ENCODE results near the gene CREB3L4. TPM values are rescaled to one million over a fixed set of nuclear protein-coding genes. Genes with fewer than 3 reads are reported as not detected.

The CREB3L4 gene
- total and polyA plus RNA-seq, 2 donors (not counting 1 experiment from before 2014, with no cell fraction given) = 3.7 to 6.4 TPM

DNA sequence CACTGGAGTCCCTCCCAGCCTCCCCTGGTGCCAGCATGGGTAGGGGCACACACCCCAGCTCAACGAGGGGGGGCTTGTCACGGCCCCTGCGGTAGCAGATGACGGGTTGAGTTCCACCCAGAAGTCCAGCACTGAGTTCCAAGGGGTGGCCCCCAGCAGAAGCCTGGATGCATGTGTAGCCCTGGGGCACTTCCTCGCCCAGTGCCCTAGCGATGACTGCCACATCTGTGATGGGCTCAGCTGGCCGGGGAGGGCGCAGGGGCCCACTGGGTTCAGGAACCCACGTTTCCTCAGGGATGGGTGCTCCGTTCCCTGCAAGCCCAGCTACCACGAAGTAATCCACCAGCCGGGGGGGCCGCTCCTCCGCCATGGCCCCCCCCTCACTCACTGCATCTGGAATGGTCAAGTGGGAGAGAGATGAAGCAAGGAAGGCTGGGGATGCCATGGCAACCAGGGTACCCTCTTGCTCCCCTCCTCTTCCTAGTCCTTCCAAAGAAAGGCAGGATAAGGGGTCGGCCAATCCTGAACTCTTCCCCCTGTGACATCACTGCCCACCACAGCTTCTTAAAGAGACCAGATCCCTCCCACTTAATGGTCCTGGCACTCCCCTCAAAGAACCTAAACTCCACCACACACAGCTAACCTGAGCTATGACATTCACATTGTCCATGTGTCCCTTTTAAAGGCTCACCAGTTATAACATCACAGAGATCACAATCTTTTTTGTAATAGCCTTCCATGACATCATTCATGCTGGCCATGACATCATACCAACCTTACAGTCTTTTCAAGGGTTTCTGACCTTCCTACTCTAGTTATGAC is 23.5 kb upstream of the CREB3L4 start:
- H3K36me3 ChIP-seq (ENCODE audit: control insufficient read depth, insufficient read depth, low read length) = peaks cover 18% of the 10 kb centered on the region
- H3K4me1 ChIP-seq (ENCODE audit: control insufficient read depth, extremely low read depth, insufficient read depth, low read length) = peaks cover 4% of the 10 kb centered on the region
- no peaks in the 10 kb centered on the region for H3K27me3 ChIP-seq (ENCODE audit: control insufficient read depth, insufficient read depth, low read length)
- H4K20me1 ChIP-seq (ENCODE audit: control insufficient read depth, extremely low read depth, insufficient read depth, low read length) = no peaks in the 10 kb centered on the region
- H3K9ac ChIP-seq (ENCODE audit: insufficient read depth, low read length) = no peak overlapping the region
- TF ChIP-seq, protein P1, sequence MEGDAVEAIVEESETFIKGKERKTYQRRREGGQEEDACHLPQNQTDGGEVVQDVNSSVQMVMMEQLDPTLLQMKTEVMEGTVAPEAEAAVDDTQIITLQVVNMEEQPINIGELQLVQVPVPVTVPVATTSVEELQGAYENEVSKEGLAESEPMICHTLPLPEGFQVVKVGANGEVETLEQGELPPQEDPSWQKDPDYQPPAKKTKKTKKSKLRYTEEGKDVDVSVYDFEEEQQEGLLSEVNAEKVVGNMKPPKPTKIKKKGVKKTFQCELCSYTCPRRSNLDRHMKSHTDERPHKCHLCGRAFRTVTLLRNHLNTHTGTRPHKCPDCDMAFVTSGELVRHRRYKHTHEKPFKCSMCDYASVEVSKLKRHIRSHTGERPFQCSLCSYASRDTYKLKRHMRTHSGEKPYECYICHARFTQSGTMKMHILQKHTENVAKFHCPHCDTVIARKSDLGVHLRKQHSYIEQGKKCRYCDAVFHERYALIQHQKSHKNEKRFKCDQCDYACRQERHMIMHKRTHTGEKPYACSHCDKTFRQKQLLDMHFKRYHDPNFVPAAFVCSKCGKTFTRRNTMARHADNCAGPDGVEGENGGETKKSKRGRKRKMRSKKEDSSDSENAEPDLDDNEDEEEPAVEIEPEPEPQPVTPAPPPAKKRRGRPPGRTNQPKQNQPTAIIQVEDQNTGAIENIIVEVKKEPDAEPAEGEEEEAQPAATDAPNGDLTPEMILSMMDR (conservative IDR thresholded peaks at IDR 0.05 in 1 of 2, IDR thresholded peaks at IDR 0.05 in 1 of 2; ENCODE audit: low read depth in 1 of 2, low read length in 2 of 2) = no peak
- no peak for TF ChIP-seq EZH2 (IDR thresholded peaks at IDR 0.05; ENCODE audit: low read length, missing control alignments)
- H3K9me3 ChIP-seq (ENCODE audit: control insufficient read depth, insufficient read depth, low read depth, low read length) = no peaks in the 10 kb centered on the region
- no peak overlapping the region for H3K4me2 ChIP-seq (ENCODE audit: extremely low read depth, insufficient read depth, low read length)
- H3K27ac ChIP-seq (ENCODE audit: insufficient read depth, low read length) = peak overlapping the region; percentile 94
- no peak overlapping the region for H3K4me3 ChIP-seq (replicated peaks in 1 of 4; ENCODE audit: control extremely low read depth in 1 of 4, insufficient read depth in 1 of 4, low read depth in 3 of 4, low read length in 4 of 4)
- no peak overlapping the region for H2AFZ ChIP-seq (ENCODE audit: low read length)
- peaks cover 15% of the 10 kb centered on the region for H3K79me2 ChIP-seq (ENCODE audit: control insufficient read depth, insufficient read depth, low read length)
- DNase-seq (ENCODE audit: low read depth in 2 of 2) = no peak

DNA sequence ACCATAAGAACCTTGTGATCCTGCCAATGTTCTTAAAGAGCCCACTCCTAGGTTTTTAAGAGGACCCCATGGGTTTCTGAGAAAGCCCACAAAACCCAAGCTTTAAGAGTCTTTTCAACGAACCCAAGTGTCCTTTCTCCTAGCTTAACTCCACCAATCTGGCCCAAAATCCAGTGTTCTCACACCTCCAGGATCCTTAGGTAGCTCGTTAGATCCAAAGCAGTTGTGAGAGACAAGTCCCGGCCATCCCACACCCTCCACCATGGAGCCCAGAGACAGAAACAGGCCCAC is 22.9 kb upstream of the CREB3L4 start:
- H3K9me3 ChIP-seq (ENCODE audit: control insufficient read depth, insufficient read depth, low read depth, low read length) = no peaks in the 10 kb centered on the region
- no peak for TF ChIP-seq EZH2 (IDR thresholded peaks at IDR 0.05; ENCODE audit: low read length, missing control alignments)
- TF ChIP-seq, protein P1 (conservative IDR thresholded peaks at IDR 0.05 in 1 of 2, IDR thresholded peaks at IDR 0.05 in 1 of 2; ENCODE audit: low read depth in 1 of 2, low read length in 2 of 2) = no peak
- no peak overlapping the region for H2AFZ ChIP-seq (ENCODE audit: low read length)
- peak overlapping the region; percentile 99 for H3K4me2 ChIP-seq (ENCODE audit: extremely low read depth, insufficient read depth, low read length)
- H3K4me1 ChIP-seq (ENCODE audit: control insufficient read depth, extremely low read depth, insufficient read depth, low read length) = peaks cover 4% of the 10 kb centered on the region
- H3K79me2 ChIP-seq (ENCODE audit: control insufficient read depth, insufficient read depth, low read length) = peaks cover 15% of the 10 kb centered on the region
- peaks cover 16% of the 10 kb centered on the region for H3K36me3 ChIP-seq (ENCODE audit: control insufficient read depth, insufficient read depth, low read length)
- no peaks in the 10 kb centered on the region for H4K20me1 ChIP-seq (ENCODE audit: control insufficient read depth, extremely low read depth, insufficient read depth, low read length)
- no peak overlapping the region for H3K9ac ChIP-seq (ENCODE audit: insufficient read depth, low read length)
- H3K4me3 ChIP-seq (replicated peaks in 1 of 4; ENCODE audit: control extremely low read depth in 1 of 4, insufficient read depth in 1 of 4, low read depth in 3 of 4, low read length in 4 of 4) = peak overlapping the region; percentile 8 to 91 (median 74)
- no peaks in the 10 kb centered on the region for H3K27me3 ChIP-seq (ENCODE audit: control insufficient read depth, insufficient read depth, low read length)
- peak overlapping the region; percentile 94 for H3K27ac ChIP-seq (ENCODE audit: insufficient read depth, low read length)
- no peak for DNase-seq (ENCODE audit: low read depth in 2 of 2)

DNA sequence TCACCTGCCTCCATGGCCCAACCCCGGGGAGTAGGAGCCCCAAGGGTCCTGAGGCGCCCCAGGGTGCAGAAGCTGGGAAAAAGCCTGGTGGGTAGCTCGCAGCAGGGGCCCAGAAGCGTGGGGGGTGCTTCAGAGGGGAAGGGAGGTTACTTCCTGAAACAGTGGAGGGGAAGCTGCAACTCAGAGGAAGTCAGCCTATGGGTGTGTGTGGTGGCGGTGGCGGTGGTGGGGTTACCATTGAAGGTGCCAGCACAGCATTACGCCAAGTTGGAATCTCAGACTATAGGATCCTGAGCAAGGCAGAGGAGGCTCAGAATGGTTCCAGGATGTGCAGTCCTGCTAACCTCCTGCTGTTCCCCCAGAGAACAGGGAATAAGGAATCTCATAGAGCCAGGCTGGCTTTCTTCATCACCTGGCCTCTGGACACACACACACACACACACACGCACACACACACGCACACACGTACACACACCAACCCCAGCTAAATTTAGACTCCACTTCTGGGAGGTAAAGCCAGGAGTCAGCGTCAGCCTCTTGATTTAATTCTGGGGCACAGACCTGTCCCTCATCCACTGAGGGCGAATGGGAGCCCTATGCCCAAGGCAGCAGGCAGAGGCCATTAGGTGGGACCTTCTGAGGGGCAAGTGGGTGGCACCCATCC is 22.4 kb upstream of the CREB3L4 start:
- peak overlapping the region; percentile 94 for H3K27ac ChIP-seq (ENCODE audit: insufficient read depth, low read length)
- peaks cover 15% of the 10 kb centered on the region for H3K36me3 ChIP-seq (ENCODE audit: control insufficient read depth, insufficient read depth, low read length)
- peak overlapping the region; percentile 66 to 91 (median 84) for H3K4me3 ChIP-seq (replicated peaks in 1 of 4; ENCODE audit: control extremely low read depth in 1 of 4, insufficient read depth in 1 of 4, low read depth in 3 of 4, low read length in 4 of 4)
- H2AFZ ChIP-seq (ENCODE audit: low read length) = peak overlapping the region; percentile 52
- peak overlapping the region; percentile 94 for H3K9ac ChIP-seq (ENCODE audit: insufficient read depth, low read length)
- TF ChIP-seq EZH2 (IDR thresholded peaks at IDR 0.05; ENCODE audit: low read length, missing control alignments) = no peak
- H3K79me2 ChIP-seq (ENCODE audit: control insufficient read depth, insufficient read depth, low read length) = peaks cover 15% of the 10 kb centered on the region
- DNase-seq (ENCODE audit: low read depth in 2 of 2) = peak; percentile 51 to 64
- H3K4me1 ChIP-seq (ENCODE audit: control insufficient read depth, extremely low read depth, insufficient read depth, low read length) = peaks cover 4% of the 10 kb centered on the region
- peak overlapping the region; percentile 99 for H3K4me2 ChIP-seq (ENCODE audit: extremely low read depth, insufficient read depth, low read length)
- no peaks in the 10 kb centered on the region for H3K9me3 ChIP-seq (ENCODE audit: control insufficient read depth, insufficient read depth, low read depth, low read length)
- H3K27me3 ChIP-seq (ENCODE audit: control insufficient read depth, insufficient read depth, low read length) = no peaks in the 10 kb centered on the region
- no peaks in the 10 kb centered on the region for H4K20me1 ChIP-seq (ENCODE audit: control insufficient read depth, extremely low read depth, insufficient read depth, low read length)

Measured in fibroblast of lung (primary cell).